ENCODE results near the gene ENTPD7.

DNA sequence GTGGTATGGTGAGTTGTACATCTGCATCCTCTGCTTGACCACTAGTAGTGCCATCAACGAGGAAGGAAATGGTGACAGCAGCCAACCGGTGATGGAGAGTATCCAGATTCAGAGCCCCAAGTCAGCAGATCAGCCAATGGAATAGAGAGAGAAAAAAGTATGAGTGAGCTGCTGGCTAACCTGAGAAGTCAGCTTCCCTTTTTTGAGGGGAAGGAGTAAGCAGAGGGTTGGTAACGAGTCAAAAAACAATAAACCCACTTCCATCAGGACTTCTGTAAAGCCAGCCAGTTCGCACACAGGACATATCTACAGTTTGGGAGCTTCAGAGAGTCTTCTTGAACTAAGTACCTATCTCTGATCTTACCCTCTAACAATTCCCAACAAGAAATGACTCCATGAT, 48.0 kb upstream of the ENTPD7 start:
- TF ChIP-seq POLR2A (IDR thresholded peaks at IDR 0.05; ENCODE audit: control extremely low read depth in 1 of 2, low read depth in 2 of 2, low read length in 2 of 2), result no peak
- TF ChIP-seq TAF1 (IDR thresholded peaks at IDR 0.05; ENCODE audit: low read depth, low read length), result no peak
- no peak for TF ChIP-seq EP300 (IDR thresholded peaks at IDR 0.05; ENCODE audit: borderline replicate concordance in 1 of 2, low read depth in 2 of 2, low read length in 2 of 2)
- TF ChIP-seq SP1 (IDR thresholded peaks at IDR 0.05; ENCODE audit: low read depth, low read length), result no peak
